K562 (cell line): ENCODE measurements around the gene ZMAT1. TPM values are rescaled to one million over a fixed set of nuclear protein-coding genes. Genes with fewer than 3 reads are reported as not detected.

Source experiments
- ZBTB5 ChIP-seq: fragments of 450-650 bp; IDR thresholded peaks from 2 replicates; pipeline ENCODE4 v1.6.1; 2017; ENCODE audit warnings: antibody characterized with exemption
- polyA plus RNA-seq, 8 experiments: library from polyadenylated mRNA; depleted of rRNA in 4 of 8; stranded (reverse) in 5 of 8; unstranded in 3 of 8; fragments of >200 nt; fragmentation: Nextera tagmentation in 2 of 8; fragmentation: Illumina TruSeq in 1 of 8; extraction: Ambion mirVana in 2 of 8; extraction: Trizol in 1 of 8; gene quantifications; 2 replicates each; pipeline versions ENCODE4 v1.2.1 to v1.2.3, GENCODE V29; 2011 to 2014; ENCODE audit warnings: inconsistent platforms in 1 of 8, missing spikeins in 1 of 8
- small RNA-seq: library from RNA; depleted of rRNA; stranded (forward); fragments of <200 nt; gene quantifications from one replicate; pipeline ENCODE3, GENCODE V24; 2014
- total RNA-seq, 7 experiments: library from RNA; depleted of rRNA in 6 of 7; stranded (reverse); fragments of >200 nt in 6 of 7; fragmentation: Illumina TruSeq in 2 of 7; extraction: Trizol in 2 of 7; gene quantifications; 2 replicates each; pipeline versions ENCODE4 v1.2.1 to v1.2.3, GENCODE V29; 2011 to 2021; ENCODE audit warnings: low replicate concordance in 1 of 7

The ZMAT1 gene
- total and polyA plus RNA-seq, 9 of the 15 experiments (the other 6 are each of a cell fraction or from before 2014, with no cell fraction given) = 0.03 to 0.05 (median 0.04) TPM; not detected in 3

GRCh38 chrX:101904996-101905395 is 26.8 kb downstream of the ZMAT1 start (continued):
- no peak for TF ChIP-seq ZBTB5

Small RNA genes within 50 kb of the gene (small RNA-seq; reads per million reads assigned to genes)
- gene RNU6-345P = not detected

Other genes starting within 250 kb of the ZMAT1 start
- gene TCEAL2, start 193.7 kb upstream of the ZMAT1 start, total RNA-seq (2014; rRNA removed) = not detected in 2 replicates
- not detected in 2 replicates for gene TCEAL2, start 193.7 kb upstream of the ZMAT1 start, total RNA-seq (2014; rRNA removed; fragmentation: Illumina TruSeq; extraction: Trizol)
- gene TCEAL2, start 193.7 kb upstream of the ZMAT1 start, total RNA-seq (2015; rRNA removed; fragmentation: Illumina TruSeq; extraction: Trizol) = not detected in 2 replicates
- not detected in 2 replicates for gene TCEAL2, start 193.7 kb upstream of the ZMAT1 start, total RNA-seq (2021)
- not detected in 2 replicates for gene TCEAL2, start 193.7 kb upstream of the ZMAT1 start, polyA plus RNA-seq (2011; rRNA removed)
- gene TCEAL2, start 193.7 kb upstream of the ZMAT1 start, polyA plus RNA-seq (2014; fragmentation: Illumina TruSeq; extraction: Trizol) = not detected in 2 replicates
- gene TCEAL2, start 193.7 kb upstream of the ZMAT1 start, polyA plus RNA-seq (2014; fragmentation: Nextera tagmentation; extraction: Ambion mirVana) = not detected
- gene TCEAL2, start 193.7 kb upstream of the ZMAT1 start, polyA plus RNA-seq (2014; rRNA removed) = not detected in 2 replicates
- not detected in 2 replicates for gene TCEAL6, start 210.5 kb upstream of the ZMAT1 start, total RNA-seq (2014; rRNA removed)
- not detected in 2 replicates for gene TCEAL6, start 210.5 kb upstream of the ZMAT1 start, total RNA-seq (2014; rRNA removed; fragmentation: Illumina TruSeq; extraction: Trizol)
- not detected in 2 replicates for gene TCEAL6, start 210.5 kb upstream of the ZMAT1 start, total RNA-seq (2015; rRNA removed; fragmentation: Illumina TruSeq; extraction: Trizol)
- gene TCEAL6, start 210.5 kb upstream of the ZMAT1 start, total RNA-seq (2021) = not detected in 2 replicates
- not detected in 2 replicates for gene TCEAL6, start 210.5 kb upstream of the ZMAT1 start, polyA plus RNA-seq (2011; rRNA removed)
- not detected in 2 replicates for gene TCEAL6, start 210.5 kb upstream of the ZMAT1 start, polyA plus RNA-seq (2014; fragmentation: Illumina TruSeq; extraction: Trizol)
- not detected for gene TCEAL6, start 210.5 kb upstream of the ZMAT1 start, polyA plus RNA-seq (2014; fragmentation: Nextera tagmentation; extraction: Ambion mirVana)
- gene TCEAL6, start 210.5 kb upstream of the ZMAT1 start, polyA plus RNA-seq (2014; rRNA removed) = not detected in 2 replicates
- gene BEX5, start 223.9 kb upstream of the ZMAT1 start, total RNA-seq (2014; rRNA removed) = 1.2 and 2.4 TPM in 2 replicates
- gene BEX5, start 223.9 kb upstream of the ZMAT1 start, total RNA-seq (2014; rRNA removed; fragmentation: Illumina TruSeq; extraction: Trizol) = 1.4 and 1.5 TPM in 2 replicates
- 1.1 and 1.6 TPM in 2 replicates for gene BEX5, start 223.9 kb upstream of the ZMAT1 start, total RNA-seq (2015; rRNA removed; fragmentation: Illumina TruSeq; extraction: Trizol)
- 0.81 and 1.3 TPM in 2 replicates for gene BEX5, start 223.9 kb upstream of the ZMAT1 start, total RNA-seq (2021)
- 0.24 and 0.49 TPM in 2 replicates for gene BEX5, start 223.9 kb upstream of the ZMAT1 start, polyA plus RNA-seq (2011; rRNA removed)
- 1.1 and 1.3 TPM in 2 replicates for gene BEX5, start 223.9 kb upstream of the ZMAT1 start, polyA plus RNA-seq (2014; fragmentation: Illumina TruSeq; extraction: Trizol)
- gene BEX5, start 223.9 kb upstream of the ZMAT1 start, polyA plus RNA-seq (2014; fragmentation: Nextera tagmentation; extraction: Ambion mirVana) = 1 to 10 TPM; 3.0 to 3.2 TPM
- 2.0 and 3.2 TPM in 2 replicates for gene BEX5, start 223.9 kb upstream of the ZMAT1 start, polyA plus RNA-seq (2014; rRNA removed)